ENCODE results near the gene MCTS1.

DNA sequence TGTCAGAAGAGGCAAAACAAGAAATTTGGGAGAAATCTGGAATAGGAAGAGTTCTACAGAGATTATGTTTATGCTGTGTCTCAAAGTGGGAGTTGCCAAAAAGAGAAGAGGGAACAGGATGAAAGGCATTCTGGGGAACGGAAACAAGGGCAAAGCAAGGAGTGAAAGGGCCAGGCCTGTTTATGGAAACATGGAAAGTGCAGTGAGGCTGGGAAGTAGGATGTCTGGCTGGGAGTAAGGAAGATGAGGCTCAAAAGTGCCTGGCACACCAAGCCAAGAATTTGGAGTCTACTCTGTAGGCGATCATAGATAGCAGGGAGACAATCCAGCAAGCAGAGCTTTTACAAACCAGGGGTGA is 41.4 kb upstream of the MCTS1 start:
- TF ChIP-seq, protein P1, sequence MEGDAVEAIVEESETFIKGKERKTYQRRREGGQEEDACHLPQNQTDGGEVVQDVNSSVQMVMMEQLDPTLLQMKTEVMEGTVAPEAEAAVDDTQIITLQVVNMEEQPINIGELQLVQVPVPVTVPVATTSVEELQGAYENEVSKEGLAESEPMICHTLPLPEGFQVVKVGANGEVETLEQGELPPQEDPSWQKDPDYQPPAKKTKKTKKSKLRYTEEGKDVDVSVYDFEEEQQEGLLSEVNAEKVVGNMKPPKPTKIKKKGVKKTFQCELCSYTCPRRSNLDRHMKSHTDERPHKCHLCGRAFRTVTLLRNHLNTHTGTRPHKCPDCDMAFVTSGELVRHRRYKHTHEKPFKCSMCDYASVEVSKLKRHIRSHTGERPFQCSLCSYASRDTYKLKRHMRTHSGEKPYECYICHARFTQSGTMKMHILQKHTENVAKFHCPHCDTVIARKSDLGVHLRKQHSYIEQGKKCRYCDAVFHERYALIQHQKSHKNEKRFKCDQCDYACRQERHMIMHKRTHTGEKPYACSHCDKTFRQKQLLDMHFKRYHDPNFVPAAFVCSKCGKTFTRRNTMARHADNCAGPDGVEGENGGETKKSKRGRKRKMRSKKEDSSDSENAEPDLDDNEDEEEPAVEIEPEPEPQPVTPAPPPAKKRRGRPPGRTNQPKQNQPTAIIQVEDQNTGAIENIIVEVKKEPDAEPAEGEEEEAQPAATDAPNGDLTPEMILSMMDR (conservative IDR thresholded peaks at IDR 0.05 in 1 of 2, IDR thresholded peaks at IDR 0.05 in 1 of 2; ENCODE audit: low read depth in 1 of 2, low read length in 2 of 2) = no peak
- TF ChIP-seq EZH2 (IDR thresholded peaks at IDR 0.05; ENCODE audit: low read length, missing control alignments) = no peak

Data from fibroblast of lung (primary cell).